Measurements from ENCODE around the gene GRK4. TPM values are rescaled to one million over a fixed set of nuclear protein-coding genes. Genes with fewer than 3 reads are reported as not detected.

GRK4 gene
- total RNA-seq, 4 donors from 2014 or later, result 5.1 to 6.5 (median 6.1) TPM

- DNase-seq (ENCODE audit: low spot score) (no peak), ATAC-seq (ENCODE audit: low FRiP score) (no peak)
- TF ChIP-seq CTCF (IDR thresholded peaks at IDR 0.05), result no peak
These were observed 22.9 kb upstream of the GRK4 start for GRCh38 chr4:2940267-2941137.

- DNase-seq (ENCODE audit: low spot score), result no peak
These were observed 22.0 kb upstream of the GRK4 start for GRCh38 chr4:2941138-2942036.

GRCh38 chr4:2942037-2942531 is 21.3 kb upstream of the GRK4 start:
- ATAC-seq (ENCODE audit: low FRiP score) (no peak), DNase-seq (ENCODE audit: low spot score) (no peak)

More at GRCh38 chr4:2941138-2942036, 22.0 kb upstream of the GRK4 start:
- ATAC-seq (ENCODE audit: low FRiP score), result no peak
- TF ChIP-seq CTCF (IDR thresholded peaks at IDR 0.05), result no peak

GRCh38 chr4:2942532-2943363 is 20.6 kb upstream of the GRK4 start:
- no peak for TF ChIP-seq CTCF (IDR thresholded peaks at IDR 0.05)
- DNase-seq (ENCODE audit: low spot score) (no peak), ATAC-seq (ENCODE audit: low FRiP score) (no peak)

More at GRCh38 chr4:2942037-2942531, 21.3 kb upstream of the GRK4 start:
- no peak for TF ChIP-seq CTCF (IDR thresholded peaks at IDR 0.05)

GRCh38 chr4:2943364-2944090 is 19.8 kb upstream of the GRK4 start:
- DNase-seq (ENCODE audit: low spot score), result no peak
- TF ChIP-seq CTCF (IDR thresholded peaks at IDR 0.05), result no peak
- no peak for ATAC-seq (ENCODE audit: low FRiP score)

GRCh38 chr4:2944091-2944482 is 19.3 kb upstream of the GRK4 start:
- no peak for ATAC-seq (ENCODE audit: low FRiP score)
- TF ChIP-seq CTCF (IDR thresholded peaks at IDR 0.05), result no peak
- no peak for DNase-seq (ENCODE audit: low spot score)

Measured in omental fat pad (tissue), 4 donors.